ENCODE results near the gene CLDN5. TPM values are rescaled to one million over a fixed set of nuclear protein-coding genes. Genes with fewer than 3 reads are reported as not detected.

The CLDN5 gene
- total RNA-seq, 1 donor from 2014 or later: 2.2 TPM

DNA sequence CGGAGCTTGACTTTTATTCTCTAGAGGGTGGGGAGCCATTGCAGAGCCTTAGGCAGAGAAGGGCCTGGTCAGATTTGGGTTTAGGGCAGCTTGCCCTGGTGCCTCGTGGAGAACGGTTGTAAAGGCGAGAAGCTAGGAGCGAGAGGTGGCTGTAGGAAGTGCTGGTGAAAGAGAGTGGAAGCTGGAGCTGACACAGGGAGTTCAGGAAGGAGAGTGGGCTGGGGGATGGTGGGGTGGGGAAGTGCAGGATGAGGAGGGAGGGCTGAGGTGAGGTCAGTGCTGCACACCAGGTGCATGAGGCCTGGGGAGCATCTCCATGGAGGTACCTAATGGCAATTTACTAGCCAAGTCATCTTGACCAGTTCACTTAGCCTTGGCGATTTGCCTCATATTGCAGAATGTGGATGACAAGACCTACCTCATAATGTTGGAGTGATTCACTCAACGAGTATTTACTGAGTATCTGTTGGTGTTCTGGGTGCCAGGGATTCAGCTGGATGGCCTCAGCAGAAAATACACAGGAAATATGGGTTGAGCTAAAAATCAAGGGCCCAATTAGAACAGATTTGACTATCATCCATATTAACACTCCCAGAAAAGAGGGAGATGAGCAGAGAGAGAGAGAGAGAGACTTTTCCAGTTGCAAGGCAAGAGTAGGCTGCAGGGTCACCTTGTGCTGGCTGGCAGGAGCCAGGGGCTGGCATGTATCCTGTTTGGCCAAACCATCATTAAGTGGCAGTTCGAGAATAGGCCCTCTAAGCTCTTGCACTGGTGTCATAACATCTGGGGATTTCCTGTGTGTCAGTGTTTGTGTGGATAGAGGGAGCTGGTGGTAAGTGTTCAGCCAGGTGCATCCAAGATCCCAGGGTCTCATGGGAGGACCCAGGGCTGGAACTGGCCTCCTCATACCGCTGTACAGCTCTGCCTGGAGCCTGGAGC is 44.4 kb upstream of the CLDN5 start:
- Mint-ChIP-seq H3K27me3 (peaks cover 26% of the 10 kb centered on the region), H3K27ac (no peak overlapping the region), H3K4me3 (no peak overlapping the region), H3K4me1 (ENCODE audit: unreplicated experiment) (no peaks in the 10 kb centered on the region), H3K36me3 (no peaks in the 10 kb centered on the region), H3K9me3 (no peaks in the 10 kb centered on the region)
- TF ChIP-seq, protein P1, sequence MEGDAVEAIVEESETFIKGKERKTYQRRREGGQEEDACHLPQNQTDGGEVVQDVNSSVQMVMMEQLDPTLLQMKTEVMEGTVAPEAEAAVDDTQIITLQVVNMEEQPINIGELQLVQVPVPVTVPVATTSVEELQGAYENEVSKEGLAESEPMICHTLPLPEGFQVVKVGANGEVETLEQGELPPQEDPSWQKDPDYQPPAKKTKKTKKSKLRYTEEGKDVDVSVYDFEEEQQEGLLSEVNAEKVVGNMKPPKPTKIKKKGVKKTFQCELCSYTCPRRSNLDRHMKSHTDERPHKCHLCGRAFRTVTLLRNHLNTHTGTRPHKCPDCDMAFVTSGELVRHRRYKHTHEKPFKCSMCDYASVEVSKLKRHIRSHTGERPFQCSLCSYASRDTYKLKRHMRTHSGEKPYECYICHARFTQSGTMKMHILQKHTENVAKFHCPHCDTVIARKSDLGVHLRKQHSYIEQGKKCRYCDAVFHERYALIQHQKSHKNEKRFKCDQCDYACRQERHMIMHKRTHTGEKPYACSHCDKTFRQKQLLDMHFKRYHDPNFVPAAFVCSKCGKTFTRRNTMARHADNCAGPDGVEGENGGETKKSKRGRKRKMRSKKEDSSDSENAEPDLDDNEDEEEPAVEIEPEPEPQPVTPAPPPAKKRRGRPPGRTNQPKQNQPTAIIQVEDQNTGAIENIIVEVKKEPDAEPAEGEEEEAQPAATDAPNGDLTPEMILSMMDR (conservative IDR thresholded peaks at IDR 0.05): no peak
- DNase-seq (ENCODE audit: extremely low spot score, unreplicated experiment): no peak

DNA sequence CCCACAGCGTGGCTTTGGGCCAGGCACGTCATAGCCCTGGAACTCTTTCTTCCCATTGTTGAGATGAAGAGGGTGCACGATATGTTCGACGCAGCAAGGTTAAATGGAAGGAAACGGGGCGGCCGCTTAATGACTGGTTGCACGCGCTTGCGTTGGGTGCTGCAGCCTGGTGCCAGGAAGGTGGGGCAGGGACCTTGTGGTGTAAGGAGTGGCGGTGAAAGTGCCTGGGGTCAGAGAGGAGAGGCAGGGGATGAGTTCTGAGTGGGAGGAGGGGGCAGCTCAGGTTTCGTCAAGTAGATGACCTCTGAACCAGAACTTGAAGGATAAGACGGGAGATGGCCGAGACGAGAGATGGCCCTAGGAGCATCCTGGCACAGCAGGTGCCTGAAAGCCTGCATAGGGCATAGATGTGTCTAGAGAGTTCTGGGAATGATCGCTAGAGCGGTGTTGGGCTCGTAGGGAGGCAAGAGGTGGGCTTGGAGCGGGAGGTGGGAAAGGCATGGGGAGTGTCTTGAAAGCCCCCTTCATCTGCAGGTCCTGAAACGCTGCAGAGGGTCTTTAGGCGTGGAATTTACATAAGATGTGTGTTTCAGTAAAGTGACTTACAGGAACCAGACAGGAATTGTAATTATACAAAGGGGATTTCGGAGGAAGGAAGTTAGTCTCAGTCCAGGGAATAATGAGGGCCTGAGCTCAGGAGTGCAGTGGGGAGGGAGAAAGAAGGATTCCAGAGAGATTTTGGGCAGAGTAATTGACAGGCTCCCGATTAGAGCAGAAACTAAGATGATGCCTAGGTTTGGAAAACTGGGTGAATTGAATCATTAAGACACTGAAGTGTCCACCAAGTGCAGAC is 43.2 kb upstream of the CLDN5 start:
- no peak for DNase-seq (ENCODE audit: extremely low spot score, unreplicated experiment)
- Mint-ChIP-seq H3K4me1 (ENCODE audit: unreplicated experiment) (no peaks in the 10 kb centered on the region), H3K9me3 (no peaks in the 10 kb centered on the region), H3K4me3 (no peak overlapping the region), H3K36me3 (no peaks in the 10 kb centered on the region), H3K27me3 (peaks cover 26% of the 10 kb centered on the region), H3K27ac (no peak overlapping the region)
- TF ChIP-seq, protein P1 (conservative IDR thresholded peaks at IDR 0.05): no peak

DNA sequence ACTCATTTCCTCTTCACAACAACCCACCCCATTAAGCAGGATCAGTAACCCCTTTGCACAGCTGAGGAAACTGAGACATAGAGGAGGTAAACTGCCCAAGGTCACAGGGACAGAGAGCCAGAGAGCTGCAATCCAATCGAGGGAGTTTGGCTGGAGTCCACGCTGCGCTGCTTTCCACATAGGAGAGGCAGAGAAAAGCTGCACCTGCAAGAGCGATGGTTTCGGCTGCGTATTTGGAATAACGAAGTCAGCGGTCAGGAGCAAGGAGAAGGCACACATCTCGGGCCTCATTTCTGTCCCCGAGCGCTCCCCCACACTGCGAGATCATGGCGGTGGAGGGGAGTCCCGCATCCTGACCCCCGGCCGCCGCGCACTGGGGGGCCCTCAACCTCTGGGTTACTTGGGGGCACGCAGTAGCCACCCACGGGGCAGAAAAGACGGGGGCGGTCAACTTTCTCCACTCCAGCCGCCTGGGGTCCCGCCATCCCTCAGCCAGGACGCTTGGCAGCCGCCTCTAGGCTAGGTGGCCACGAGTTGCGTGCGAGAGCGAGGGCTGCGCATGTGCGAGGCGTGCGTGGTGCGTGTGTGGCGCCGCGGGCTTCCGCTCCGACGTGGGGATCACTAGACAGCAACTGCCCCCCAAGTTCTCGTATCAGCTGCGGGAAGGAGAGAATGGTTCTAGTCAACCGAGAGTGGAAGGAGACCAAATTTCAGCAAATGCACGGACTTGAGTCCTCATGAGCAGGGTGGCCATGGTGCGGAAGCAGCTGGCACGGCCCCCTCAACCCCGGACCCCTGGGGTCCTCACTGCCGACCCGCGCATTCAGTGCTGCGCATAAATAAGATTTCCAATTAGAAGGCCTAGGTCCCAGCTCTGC is 42.3 kb upstream of the CLDN5 start:
- no peak for DNase-seq (ENCODE audit: extremely low spot score, unreplicated experiment)
- H3K4me3 Mint-ChIP-seq: no peak overlapping the region
- H3K27me3 Mint-ChIP-seq: peaks cover 26% of the 10 kb centered on the region
- H3K27ac Mint-ChIP-seq: no peak overlapping the region
- TF ChIP-seq, protein P1 (conservative IDR thresholded peaks at IDR 0.05): no peak
- H3K9me3 Mint-ChIP-seq: no peaks in the 10 kb centered on the region
- no peaks in the 10 kb centered on the region for H3K36me3 Mint-ChIP-seq
- H3K4me1 Mint-ChIP-seq (ENCODE audit: unreplicated experiment): no peaks in the 10 kb centered on the region

DNA sequence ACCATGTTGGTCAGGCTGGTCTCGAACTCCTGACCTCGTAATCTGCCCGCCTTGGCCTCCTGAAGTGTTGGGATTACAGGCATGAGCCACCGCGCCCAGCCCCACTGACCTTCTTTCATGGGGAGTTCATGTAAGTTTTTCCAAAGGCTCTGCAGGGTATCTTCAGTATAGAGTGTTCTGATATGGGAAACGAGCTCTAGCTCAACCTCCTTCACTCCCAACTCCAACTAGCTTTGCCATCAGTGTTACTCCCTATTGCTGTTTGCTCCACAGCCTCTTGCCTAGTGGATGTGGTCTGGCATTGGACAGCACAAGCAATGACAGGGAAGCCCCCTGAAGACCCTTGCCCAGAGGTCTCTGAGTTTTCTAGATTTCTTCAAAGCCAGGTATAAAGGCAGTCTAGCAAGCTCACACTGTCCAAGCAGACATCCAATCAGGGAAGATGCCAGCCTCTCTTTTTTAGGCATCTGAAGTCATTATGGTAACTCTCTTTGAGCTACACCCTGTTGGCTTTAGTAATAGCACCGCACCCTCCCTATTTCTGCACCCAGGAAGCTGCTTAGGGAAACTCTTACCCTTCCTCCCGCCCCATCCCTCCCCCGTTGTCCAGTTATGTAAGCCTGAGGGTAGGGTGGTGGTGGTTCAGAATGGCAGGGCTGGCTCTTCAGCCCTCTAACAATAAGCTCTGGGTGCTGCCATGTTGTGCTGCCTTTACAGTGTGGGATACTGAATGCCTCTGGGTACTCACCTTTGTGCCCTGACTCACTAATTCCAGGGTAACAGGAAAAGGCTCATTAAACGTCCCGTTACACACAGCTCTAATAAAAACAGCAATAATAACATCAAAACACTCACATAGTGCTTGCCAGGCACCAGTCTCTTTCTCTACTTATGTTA is 41.4 kb upstream of the CLDN5 start:
- Mint-ChIP-seq H3K27ac (no peak overlapping the region), H3K4me1 (ENCODE audit: unreplicated experiment) (no peaks in the 10 kb centered on the region), H3K4me3 (no peak overlapping the region), H3K9me3 (no peaks in the 10 kb centered on the region), H3K27me3 (peaks cover 21% of the 10 kb centered on the region), H3K36me3 (no peaks in the 10 kb centered on the region)
- no peak for DNase-seq (ENCODE audit: extremely low spot score, unreplicated experiment)
- TF ChIP-seq, protein P1 (conservative IDR thresholded peaks at IDR 0.05): no peak
